ENCODE measurements around the gene NPRL2. TPM values are rescaled to one million over a fixed set of nuclear protein-coding genes. Genes with fewer than 3 reads are reported as not detected.

The NPRL2 gene
- total and polyA plus RNA-seq, 2 of the 8 experiments (the other 6 are each of a cell fraction or from before 2014, with no cell fraction given), result 28.4 to 51.4 TPM

DNA sequence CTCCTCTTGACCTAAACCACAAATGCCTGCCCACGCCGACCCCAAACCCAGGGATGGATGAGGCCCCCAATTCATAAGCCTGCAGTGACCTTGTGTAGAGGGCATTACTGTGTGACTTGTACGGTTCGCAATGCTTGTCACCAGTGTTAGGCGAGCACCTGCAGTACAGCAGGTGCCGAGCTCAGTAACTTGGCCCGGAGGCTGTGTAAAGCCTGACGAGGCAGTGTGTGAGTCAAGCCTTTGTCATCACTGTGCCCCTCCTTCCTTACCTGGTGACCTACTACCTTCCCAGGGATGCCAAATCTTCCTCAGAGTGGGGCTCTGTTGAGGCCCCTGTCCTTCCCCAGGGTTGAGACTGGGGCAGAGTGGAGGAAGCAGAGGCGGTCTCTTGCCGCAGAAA lies 45.9 kb upstream of the NPRL2 start (continued):
- TF ChIP-seq JUN (IDR thresholded peaks at IDR 0.05; ENCODE audit: low read depth, low read length), result no peak
- TF ChIP-seq, protein P1, sequence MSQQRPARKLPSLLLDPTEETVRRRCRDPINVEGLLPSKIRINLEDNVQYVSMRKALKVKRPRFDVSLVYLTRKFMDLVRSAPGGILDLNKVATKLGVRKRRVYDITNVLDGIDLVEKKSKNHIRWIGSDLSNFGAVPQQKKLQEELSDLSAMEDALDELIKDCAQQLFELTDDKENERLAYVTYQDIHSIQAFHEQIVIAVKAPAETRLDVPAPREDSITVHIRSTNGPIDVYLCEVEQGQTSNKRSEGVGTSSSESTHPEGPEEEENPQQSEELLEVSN (IDR thresholded peaks at IDR 0.05), result no peak

Measured in H1 (cell line).